ENCODE results near the gene INSIG2.

The INSIG2 gene

GRCh38 chr2:118049140-118049815, 39.0 kb upstream of the INSIG2 start:
- H3K9ac ChIP-seq (ENCODE audit: low read length) = no peak overlapping the region
- no peak overlapping the region for H2BK12ac ChIP-seq (ENCODE audit: low read length)
- no peak overlapping the region for H3K27ac ChIP-seq (ENCODE audit: low read depth, low read length)
- no peak overlapping the region for H3K4ac ChIP-seq (ENCODE audit: low read depth, low read length)
- H3K79me1 ChIP-seq (ENCODE audit: low read length) = no peaks in the 10 kb centered on the region
- no peak overlapping the region for H3K14ac ChIP-seq (ENCODE audit: low read length)
- H4K12ac ChIP-seq (ENCODE audit: low read depth, low read length) = no peak overlapping the region
- DNase-seq = no peak
- no peaks in the 10 kb centered on the region for H3K36me3 ChIP-seq (ENCODE audit: control insufficient read depth in 1 of 2, insufficient read depth in 2 of 2, low read length in 2 of 2)
- no peak overlapping the region for H3K18ac ChIP-seq (ENCODE audit: low read length)
- no peaks in the 10 kb centered on the region for H3K4me1 ChIP-seq (ENCODE audit: control insufficient read depth in 1 of 2, insufficient read depth in 2 of 2, low read length in 2 of 2)
- H2AFZ ChIP-seq (ENCODE audit: insufficient read depth, low read length, poor library complexity) = no peak overlapping the region
- H3K4me3 ChIP-seq (ENCODE audit: low read depth, low read length) = no peak overlapping the region
- no peak overlapping the region for H2BK5ac ChIP-seq (ENCODE audit: low read depth, low read length, poor library complexity)
- H4K8ac ChIP-seq (ENCODE audit: low read depth, low read length) = no peak overlapping the region
- no peaks in the 10 kb centered on the region for H3K9me3 ChIP-seq (ENCODE audit: insufficient read depth, low read depth, low read length)
- no peak overlapping the region for H3K23ac ChIP-seq (ENCODE audit: low read length)
- no peak overlapping the region for H4K91ac ChIP-seq (ENCODE audit: low read depth, low read length)
- H3K79me2 ChIP-seq (ENCODE audit: control insufficient read depth, insufficient read depth, low read length, poor library complexity) = no peaks in the 10 kb centered on the region
- no peaks in the 10 kb centered on the region for H3K27me3 ChIP-seq (ENCODE audit: insufficient read depth, low read length)
- no CpG with 5 or more reads among the region's 3 CpGs for WGBS (ENCODE audit: extremely low coverage, insufficient coverage, insufficient read length)
- H2BK120ac ChIP-seq (ENCODE audit: insufficient read depth, low read length, poor library complexity) = no peak overlapping the region
- no peak overlapping the region for H2AK5ac ChIP-seq (ENCODE audit: low read length)
- no peak overlapping the region for H3K4me2 ChIP-seq (ENCODE audit: low read length)

- no peak overlapping the region for H3K4me3 ChIP-seq (ENCODE audit: low read depth, low read length)
Measured at GRCh38 chr2:118049816-118050140, 38.5 kb upstream of the INSIG2 start.

GRCh38 chr2:118050386-118050785, 37.9 kb upstream of the INSIG2 start:
- no peak overlapping the region for H3K4me2 ChIP-seq (ENCODE audit: low read length)
- H4K8ac ChIP-seq (ENCODE audit: low read depth, low read length) = no peak overlapping the region
- no peak overlapping the region for H3K18ac ChIP-seq (ENCODE audit: low read length)
- no peak overlapping the region for H2BK12ac ChIP-seq (ENCODE audit: low read length)
- H3K4me1 ChIP-seq (ENCODE audit: control insufficient read depth in 1 of 2, insufficient read depth in 2 of 2, low read length in 2 of 2) = no peaks in the 10 kb centered on the region
- H2BK5ac ChIP-seq (ENCODE audit: low read depth, low read length, poor library complexity) = no peak overlapping the region
- H3K9ac ChIP-seq (ENCODE audit: low read length) = no peak overlapping the region
- DNase-seq = no peak
- no peak overlapping the region for H4K12ac ChIP-seq (ENCODE audit: low read depth, low read length)
- H3K79me1 ChIP-seq (ENCODE audit: low read length) = no peaks in the 10 kb centered on the region
- H3K27ac ChIP-seq (ENCODE audit: low read depth, low read length) = no peak overlapping the region
- H3K4ac ChIP-seq (ENCODE audit: low read depth, low read length) = no peak overlapping the region
- H4K91ac ChIP-seq (ENCODE audit: low read depth, low read length) = no peak overlapping the region
- H3K9me3 ChIP-seq (ENCODE audit: insufficient read depth, low read depth, low read length) = no peaks in the 10 kb centered on the region
- H3K23ac ChIP-seq (ENCODE audit: low read length) = no peak overlapping the region
- no peak overlapping the region for H2AFZ ChIP-seq (ENCODE audit: insufficient read depth, low read length, poor library complexity)
- H3K27me3 ChIP-seq (ENCODE audit: insufficient read depth, low read length) = no peaks in the 10 kb centered on the region
- no peak overlapping the region for H3K4me3 ChIP-seq (ENCODE audit: low read depth, low read length)
- no CpG with 5 or more reads among the region's 3 CpGs for WGBS (ENCODE audit: extremely low coverage, insufficient coverage, insufficient read length)
- no peak overlapping the region for H2AK5ac ChIP-seq (ENCODE audit: low read length)
- no peak overlapping the region for H2BK120ac ChIP-seq (ENCODE audit: insufficient read depth, low read length, poor library complexity)
- H3K36me3 ChIP-seq (ENCODE audit: control insufficient read depth in 1 of 2, insufficient read depth in 2 of 2, low read length in 2 of 2) = no peaks in the 10 kb centered on the region
- no peaks in the 10 kb centered on the region for H3K79me2 ChIP-seq (ENCODE audit: control insufficient read depth, insufficient read depth, low read length, poor library complexity)
- no peak overlapping the region for H3K14ac ChIP-seq (ENCODE audit: low read length)

More at GRCh38 chr2:118049816-118050140, 38.5 kb upstream of the INSIG2 start:
- no peak overlapping the region for H3K27ac ChIP-seq (ENCODE audit: low read depth, low read length)
- no peak overlapping the region for H3K4ac ChIP-seq (ENCODE audit: low read depth, low read length)
- H3K18ac ChIP-seq (ENCODE audit: low read length) = no peak overlapping the region
- H3K79me2 ChIP-seq (ENCODE audit: control insufficient read depth, insufficient read depth, low read length, poor library complexity) = no peaks in the 10 kb centered on the region
- H2BK120ac ChIP-seq (ENCODE audit: insufficient read depth, low read length, poor library complexity) = no peak overlapping the region
- no peak overlapping the region for H2BK12ac ChIP-seq (ENCODE audit: low read length)
- no peak overlapping the region for H2BK5ac ChIP-seq (ENCODE audit: low read depth, low read length, poor library complexity)
- no peak overlapping the region for H2AK5ac ChIP-seq (ENCODE audit: low read length)
- H3K4me1 ChIP-seq (ENCODE audit: control insufficient read depth in 1 of 2, insufficient read depth in 2 of 2, low read length in 2 of 2) = no peaks in the 10 kb centered on the region
- H4K91ac ChIP-seq (ENCODE audit: low read depth, low read length) = no peak overlapping the region
- H4K8ac ChIP-seq (ENCODE audit: low read depth, low read length) = no peak overlapping the region
- no peak overlapping the region for H3K14ac ChIP-seq (ENCODE audit: low read length)
- H4K12ac ChIP-seq (ENCODE audit: low read depth, low read length) = no peak overlapping the region
- H2AFZ ChIP-seq (ENCODE audit: insufficient read depth, low read length, poor library complexity) = no peak overlapping the region
- no peaks in the 10 kb centered on the region for H3K9me3 ChIP-seq (ENCODE audit: insufficient read depth, low read depth, low read length)
- H3K23ac ChIP-seq (ENCODE audit: low read length) = no peak overlapping the region
- H3K4me2 ChIP-seq (ENCODE audit: low read length) = no peak overlapping the region
- H3K36me3 ChIP-seq (ENCODE audit: control insufficient read depth in 1 of 2, insufficient read depth in 2 of 2, low read length in 2 of 2) = no peaks in the 10 kb centered on the region
- no peak overlapping the region for H3K9ac ChIP-seq (ENCODE audit: low read length)
- H3K27me3 ChIP-seq (ENCODE audit: insufficient read depth, low read length) = no peaks in the 10 kb centered on the region
- DNase-seq = no peak
- H3K79me1 ChIP-seq (ENCODE audit: low read length) = no peaks in the 10 kb centered on the region

GRCh38 chr2:118050974-118051373, 37.3 kb upstream of the INSIG2 start:
- Histone ChIP-seq H3K79me1 (ENCODE audit: low read length) (no peaks in the 10 kb centered on the region), H3K79me2 (ENCODE audit: control insufficient read depth, insufficient read depth, low read length, poor library complexity) (no peaks in the 10 kb centered on the region), H3K4me2 (ENCODE audit: low read length) (no peak overlapping the region), H3K23ac (ENCODE audit: low read length) (no peak overlapping the region), H2AFZ (ENCODE audit: insufficient read depth, low read length, poor library complexity) (no peak overlapping the region), H3K27ac (ENCODE audit: low read depth, low read length) (no peak overlapping the region), H2AK5ac (ENCODE audit: low read length) (no peak overlapping the region), H3K4me1 (ENCODE audit: control insufficient read depth in 1 of 2, insufficient read depth in 2 of 2, low read length in 2 of 2) (no peaks in the 10 kb centered on the region), H3K36me3 (ENCODE audit: control insufficient read depth in 1 of 2, insufficient read depth in 2 of 2, low read length in 2 of 2) (no peaks in the 10 kb centered on the region), H4K91ac (ENCODE audit: low read depth, low read length) (no peak overlapping the region), H3K4me3 (ENCODE audit: low read depth, low read length) (no peak overlapping the region), H3K9me3 (ENCODE audit: insufficient read depth, low read depth, low read length) (no peaks in the 10 kb centered on the region), H3K9ac (ENCODE audit: low read length) (no peak overlapping the region), H3K14ac (ENCODE audit: low read length) (no peak overlapping the region), H2BK5ac (ENCODE audit: low read depth, low read length, poor library complexity) (no peak overlapping the region), H3K18ac (ENCODE audit: low read length) (no peak overlapping the region), H3K27me3 (ENCODE audit: insufficient read depth, low read length) (no peaks in the 10 kb centered on the region), H4K8ac (ENCODE audit: low read depth, low read length) (no peak overlapping the region), H3K4ac (ENCODE audit: low read depth, low read length) (no peak overlapping the region), H2BK12ac (ENCODE audit: low read length) (no peak overlapping the region), H2BK120ac (ENCODE audit: insufficient read depth, low read length, poor library complexity) (no peak overlapping the region), H4K12ac (ENCODE audit: low read depth, low read length) (no peak overlapping the region)
- no peak for DNase-seq
- WGBS (ENCODE audit: extremely low coverage, insufficient coverage, insufficient read length) = 86% methylated on average over 1 of the region's 2 CpGs

Measured in trophoblast cell (in vitro differentiated cells and primary cell).